Transverse colon (tissue), 3 donors: Measurements from ENCODE around the gene CCDC7.

Experiments used
- EP300 ChIP-seq: sonication (generic); formaldehyde crosslinking; IDR thresholded peaks from one replicate; pipeline ENCODE4 v1.6.1; 2017; ENCODE audit warnings: antibody characterized with exemption, low read depth
- TF ChIP-seq, protein P1 (sequence below), 5 experiments: fragments of 200-600 bp in 3 of 5; fragments of 450-650 bp in 2 of 5; sonication (generic) in 3 of 5; IDR thresholded peaks; 1 replicate in 2 of 5; 2 replicates in 3 of 5; pipeline ENCODE4 v1.5.1; 2016 to 2017; ENCODE audit warnings: antibody characterized with exemption in 5 of 5, inconsistent platforms in 3 of 5, mild to moderate bottlenecking in 2 of 5, moderate library complexity in 1 of 5

DNA sequence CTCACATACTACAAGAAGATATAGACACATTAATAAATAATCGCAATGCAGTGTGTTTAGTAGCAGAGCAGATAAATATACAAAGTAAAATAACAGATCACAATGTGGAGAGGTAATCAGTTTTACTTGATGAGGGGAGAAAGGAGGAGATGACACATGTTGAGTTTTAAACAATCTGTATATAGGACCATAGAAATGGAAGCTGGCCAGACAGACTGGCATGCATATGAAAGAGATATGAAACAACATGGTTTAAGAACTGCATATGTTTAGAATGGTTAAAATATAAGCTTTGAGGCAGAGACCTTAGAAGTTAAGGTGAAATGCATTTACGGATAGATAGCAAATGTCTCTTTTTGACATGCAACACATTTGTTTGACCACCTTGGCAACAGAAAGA, 19.8 kb upstream of the CCDC7 start:
- TF ChIP-seq, protein P1, sequence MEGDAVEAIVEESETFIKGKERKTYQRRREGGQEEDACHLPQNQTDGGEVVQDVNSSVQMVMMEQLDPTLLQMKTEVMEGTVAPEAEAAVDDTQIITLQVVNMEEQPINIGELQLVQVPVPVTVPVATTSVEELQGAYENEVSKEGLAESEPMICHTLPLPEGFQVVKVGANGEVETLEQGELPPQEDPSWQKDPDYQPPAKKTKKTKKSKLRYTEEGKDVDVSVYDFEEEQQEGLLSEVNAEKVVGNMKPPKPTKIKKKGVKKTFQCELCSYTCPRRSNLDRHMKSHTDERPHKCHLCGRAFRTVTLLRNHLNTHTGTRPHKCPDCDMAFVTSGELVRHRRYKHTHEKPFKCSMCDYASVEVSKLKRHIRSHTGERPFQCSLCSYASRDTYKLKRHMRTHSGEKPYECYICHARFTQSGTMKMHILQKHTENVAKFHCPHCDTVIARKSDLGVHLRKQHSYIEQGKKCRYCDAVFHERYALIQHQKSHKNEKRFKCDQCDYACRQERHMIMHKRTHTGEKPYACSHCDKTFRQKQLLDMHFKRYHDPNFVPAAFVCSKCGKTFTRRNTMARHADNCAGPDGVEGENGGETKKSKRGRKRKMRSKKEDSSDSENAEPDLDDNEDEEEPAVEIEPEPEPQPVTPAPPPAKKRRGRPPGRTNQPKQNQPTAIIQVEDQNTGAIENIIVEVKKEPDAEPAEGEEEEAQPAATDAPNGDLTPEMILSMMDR (IDR thresholded peaks at IDR 0.05), result no peak
- TF ChIP-seq EP300, result no peak
